Measurements from ENCODE around the gene FARS2.
A peak's percentile ranks its signal among the peaks of the same experiment; 100 is the strongest.

The FARS2 gene

GRCh38 chr6:5744497-5744896 is 483.2 kb downstream of the FARS2 start:
- no peaks in the 10 kb centered on the region for H3K4me1 ChIP-seq (ENCODE audit: control insufficient read depth in 1 of 2, insufficient read depth in 2 of 2, low read length in 2 of 2)
- H4K91ac ChIP-seq (ENCODE audit: low read depth, low read length) = no peak overlapping the region
- no peak overlapping the region for H4K12ac ChIP-seq (ENCODE audit: low read depth, low read length)
- no peak overlapping the region for H3K9ac ChIP-seq (ENCODE audit: low read length)
- no peak overlapping the region for H3K4me3 ChIP-seq (ENCODE audit: low read depth, low read length)
- H3K36me3 ChIP-seq (ENCODE audit: control insufficient read depth in 1 of 2, insufficient read depth in 2 of 2, low read length in 2 of 2) = no peaks in the 10 kb centered on the region
- H3K4ac ChIP-seq (ENCODE audit: low read depth, low read length) = no peak overlapping the region
- no peak overlapping the region for H2AFZ ChIP-seq (ENCODE audit: insufficient read depth, low read length, poor library complexity)
- no CpG with 5 or more reads among the region's 5 CpGs for WGBS (ENCODE audit: extremely low coverage, insufficient coverage, insufficient read length)
- no peak overlapping the region for H4K8ac ChIP-seq (ENCODE audit: low read depth, low read length)
- no peak overlapping the region for H3K27ac ChIP-seq (ENCODE audit: low read depth, low read length)
- H3K27me3 ChIP-seq (ENCODE audit: insufficient read depth, low read length) = no peaks in the 10 kb centered on the region
- no peaks in the 10 kb centered on the region for H3K79me1 ChIP-seq (ENCODE audit: low read length)
- H3K4me2 ChIP-seq (ENCODE audit: low read length) = no peak overlapping the region
- no peak overlapping the region for H2AK5ac ChIP-seq (ENCODE audit: low read length)
- H2BK5ac ChIP-seq (ENCODE audit: low read depth, low read length, poor library complexity) = no peak overlapping the region
- H3K9me3 ChIP-seq (ENCODE audit: insufficient read depth, low read depth, low read length) = peaks cover 2% of the 10 kb centered on the region
- H2BK120ac ChIP-seq (ENCODE audit: insufficient read depth, low read length, poor library complexity) = no peak overlapping the region
- no peak overlapping the region for H3K14ac ChIP-seq (ENCODE audit: low read length)
- DNase-seq = no peak
- no peak overlapping the region for H3K23ac ChIP-seq (ENCODE audit: low read length)
- no peak overlapping the region for H3K18ac ChIP-seq (ENCODE audit: low read length)
- H3K79me2 ChIP-seq (ENCODE audit: control insufficient read depth, insufficient read depth, low read length, poor library complexity) = no peaks in the 10 kb centered on the region
- no peak overlapping the region for H2BK12ac ChIP-seq (ENCODE audit: low read length)

- no peak overlapping the region for H2BK5ac ChIP-seq (ENCODE audit: low read depth, low read length, poor library complexity)
Measured at GRCh38 chr6:5745081-5745480, 483.8 kb downstream of the FARS2 start.

GRCh38 chr6:5746053-5746758 is 484.9 kb downstream of the FARS2 start:
- H3K27ac ChIP-seq (ENCODE audit: low read depth, low read length) = no peak overlapping the region
- no peak overlapping the region for H3K4me2 ChIP-seq (ENCODE audit: low read length)
- H3K9ac ChIP-seq (ENCODE audit: low read length) = no peak overlapping the region
- no peak overlapping the region for H4K8ac ChIP-seq (ENCODE audit: low read depth, low read length)
- WGBS (ENCODE audit: extremely low coverage, insufficient coverage, insufficient read length) = no CpG with 5 or more reads among the region's 12 CpGs
- peaks cover 2% of the 10 kb centered on the region for H3K9me3 ChIP-seq (ENCODE audit: insufficient read depth, low read depth, low read length)
- H3K23ac ChIP-seq (ENCODE audit: low read length) = no peak overlapping the region
- no peak overlapping the region for H3K14ac ChIP-seq (ENCODE audit: low read length)
- no peaks in the 10 kb centered on the region for H3K79me1 ChIP-seq (ENCODE audit: low read length)
- no peak overlapping the region for H3K4ac ChIP-seq (ENCODE audit: low read depth, low read length)
- H2BK5ac ChIP-seq (ENCODE audit: low read depth, low read length, poor library complexity) = no peak overlapping the region
- no peak overlapping the region for H2BK12ac ChIP-seq (ENCODE audit: low read length)
- no peaks in the 10 kb centered on the region for H3K79me2 ChIP-seq (ENCODE audit: control insufficient read depth, insufficient read depth, low read length, poor library complexity)
- H2AFZ ChIP-seq (ENCODE audit: insufficient read depth, low read length, poor library complexity) = no peak overlapping the region
- no peak overlapping the region for H3K4me3 ChIP-seq (ENCODE audit: low read depth, low read length)
- H3K18ac ChIP-seq (ENCODE audit: low read length) = no peak overlapping the region
- H3K4me1 ChIP-seq (ENCODE audit: control insufficient read depth in 1 of 2, insufficient read depth in 2 of 2, low read length in 2 of 2) = no peaks in the 10 kb centered on the region
- H3K36me3 ChIP-seq (ENCODE audit: control insufficient read depth in 1 of 2, insufficient read depth in 2 of 2, low read length in 2 of 2) = no peaks in the 10 kb centered on the region
- DNase-seq = peak in 1 of 2 donors; percentile 22
- H4K12ac ChIP-seq (ENCODE audit: low read depth, low read length) = no peak overlapping the region
- no peak overlapping the region for H2AK5ac ChIP-seq (ENCODE audit: low read length)
- H4K91ac ChIP-seq (ENCODE audit: low read depth, low read length) = no peak overlapping the region
- no peak overlapping the region for H2BK120ac ChIP-seq (ENCODE audit: insufficient read depth, low read length, poor library complexity)
- H3K27me3 ChIP-seq (ENCODE audit: insufficient read depth, low read length) = no peaks in the 10 kb centered on the region

More at GRCh38 chr6:5745081-5745480, 483.8 kb downstream of the FARS2 start:
- DNase-seq = no peak
- H2BK120ac ChIP-seq (ENCODE audit: insufficient read depth, low read length, poor library complexity) = no peak overlapping the region
- no peaks in the 10 kb centered on the region for H3K79me2 ChIP-seq (ENCODE audit: control insufficient read depth, insufficient read depth, low read length, poor library complexity)
- no peak overlapping the region for H3K4me2 ChIP-seq (ENCODE audit: low read length)
- no peak overlapping the region for H3K18ac ChIP-seq (ENCODE audit: low read length)
- H3K9me3 ChIP-seq (ENCODE audit: insufficient read depth, low read depth, low read length) = peaks cover 2% of the 10 kb centered on the region
- H4K8ac ChIP-seq (ENCODE audit: low read depth, low read length) = no peak overlapping the region
- H3K23ac ChIP-seq (ENCODE audit: low read length) = no peak overlapping the region
- WGBS (ENCODE audit: extremely low coverage, insufficient coverage, insufficient read length) = no CpG with 5 or more reads among the region's 2 CpGs
- H3K36me3 ChIP-seq (ENCODE audit: control insufficient read depth in 1 of 2, insufficient read depth in 2 of 2, low read length in 2 of 2) = no peaks in the 10 kb centered on the region
- H3K27ac ChIP-seq (ENCODE audit: low read depth, low read length) = no peak overlapping the region
- no peaks in the 10 kb centered on the region for H3K27me3 ChIP-seq (ENCODE audit: insufficient read depth, low read length)
- no peak overlapping the region for H2BK12ac ChIP-seq (ENCODE audit: low read length)
- H2AFZ ChIP-seq (ENCODE audit: insufficient read depth, low read length, poor library complexity) = no peak overlapping the region
- H4K12ac ChIP-seq (ENCODE audit: low read depth, low read length) = no peak overlapping the region
- no peak overlapping the region for H2AK5ac ChIP-seq (ENCODE audit: low read length)
- no peak overlapping the region for H3K14ac ChIP-seq (ENCODE audit: low read length)
- H3K4me1 ChIP-seq (ENCODE audit: control insufficient read depth in 1 of 2, insufficient read depth in 2 of 2, low read length in 2 of 2) = no peaks in the 10 kb centered on the region
- no peak overlapping the region for H3K4ac ChIP-seq (ENCODE audit: low read depth, low read length)
- H3K79me1 ChIP-seq (ENCODE audit: low read length) = no peaks in the 10 kb centered on the region
- no peak overlapping the region for H3K4me3 ChIP-seq (ENCODE audit: low read depth, low read length)
- no peak overlapping the region for H3K9ac ChIP-seq (ENCODE audit: low read length)
- no peak overlapping the region for H4K91ac ChIP-seq (ENCODE audit: low read depth, low read length)

- H3K14ac ChIP-seq (ENCODE audit: low read length) = no peak overlapping the region
- H3K79me1 ChIP-seq (ENCODE audit: low read length) = no peaks in the 10 kb centered on the region
- H3K4me2 ChIP-seq (ENCODE audit: low read length) = no peak overlapping the region
- no peak overlapping the region for H2AFZ ChIP-seq (ENCODE audit: insufficient read depth, low read length, poor library complexity)
- H3K9ac ChIP-seq (ENCODE audit: low read length) = no peak overlapping the region
- H4K12ac ChIP-seq (ENCODE audit: low read depth, low read length) = no peak overlapping the region
- no peak overlapping the region for H3K23ac ChIP-seq (ENCODE audit: low read length)
- no peak overlapping the region for H2BK12ac ChIP-seq (ENCODE audit: low read length)
- H3K9me3 ChIP-seq (ENCODE audit: insufficient read depth, low read depth, low read length) = peaks cover 2% of the 10 kb centered on the region
- no peaks in the 10 kb centered on the region for H3K79me2 ChIP-seq (ENCODE audit: control insufficient read depth, insufficient read depth, low read length, poor library complexity)
- H2AK5ac ChIP-seq (ENCODE audit: low read length) = no peak overlapping the region
- no peak overlapping the region for H4K8ac ChIP-seq (ENCODE audit: low read depth, low read length)
- H3K27ac ChIP-seq (ENCODE audit: low read depth, low read length) = no peak overlapping the region
- no peak overlapping the region for H4K91ac ChIP-seq (ENCODE audit: low read depth, low read length)
- H3K18ac ChIP-seq (ENCODE audit: low read length) = no peak overlapping the region
- no peak overlapping the region for H2BK5ac ChIP-seq (ENCODE audit: low read depth, low read length, poor library complexity)
- WGBS (ENCODE audit: extremely low coverage, insufficient coverage, insufficient read length) = no CpG with 5 or more reads among the region's 3 CpGs
- H3K36me3 ChIP-seq (ENCODE audit: control insufficient read depth in 1 of 2, insufficient read depth in 2 of 2, low read length in 2 of 2) = no peaks in the 10 kb centered on the region
- H3K4ac ChIP-seq (ENCODE audit: low read depth, low read length) = no peak overlapping the region
- no peak for DNase-seq
- H3K27me3 ChIP-seq (ENCODE audit: insufficient read depth, low read length) = no peaks in the 10 kb centered on the region
- no peak overlapping the region for H2BK120ac ChIP-seq (ENCODE audit: insufficient read depth, low read length, poor library complexity)
- no peak overlapping the region for H3K4me3 ChIP-seq (ENCODE audit: low read depth, low read length)
- peaks cover 0 to 2% of the 10 kb centered on the region in 2 experiments for H3K4me1 ChIP-seq (ENCODE audit: control insufficient read depth in 1 of 2, insufficient read depth in 2 of 2, low read length in 2 of 2)
Measured at GRCh38 chr6:5746759-5747130, 485.4 kb downstream of the FARS2 start.
